Measurements from ENCODE around the gene MEA1.

DNA sequence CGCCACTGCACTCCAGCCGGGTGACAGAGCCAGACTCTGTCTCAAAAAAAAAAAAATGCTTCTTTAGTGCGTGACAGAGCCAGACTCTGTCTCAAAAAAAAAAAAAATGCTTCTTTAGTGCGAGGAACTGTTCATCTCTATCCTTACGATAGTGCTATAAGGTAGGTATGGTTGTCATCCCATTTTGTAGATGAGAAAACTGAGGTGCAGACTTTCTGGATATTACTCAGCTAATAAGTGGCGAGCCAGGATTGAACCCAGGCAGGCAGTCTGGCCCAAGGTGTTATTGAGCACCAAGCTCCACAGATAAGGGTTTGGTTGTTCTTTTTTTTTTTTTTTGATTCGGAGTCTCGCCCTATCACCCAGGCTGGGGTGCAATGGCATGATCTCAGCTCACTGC, 11.9 kb downstream of the MEA1 start:
- TF ChIP-seq, protein P1, sequence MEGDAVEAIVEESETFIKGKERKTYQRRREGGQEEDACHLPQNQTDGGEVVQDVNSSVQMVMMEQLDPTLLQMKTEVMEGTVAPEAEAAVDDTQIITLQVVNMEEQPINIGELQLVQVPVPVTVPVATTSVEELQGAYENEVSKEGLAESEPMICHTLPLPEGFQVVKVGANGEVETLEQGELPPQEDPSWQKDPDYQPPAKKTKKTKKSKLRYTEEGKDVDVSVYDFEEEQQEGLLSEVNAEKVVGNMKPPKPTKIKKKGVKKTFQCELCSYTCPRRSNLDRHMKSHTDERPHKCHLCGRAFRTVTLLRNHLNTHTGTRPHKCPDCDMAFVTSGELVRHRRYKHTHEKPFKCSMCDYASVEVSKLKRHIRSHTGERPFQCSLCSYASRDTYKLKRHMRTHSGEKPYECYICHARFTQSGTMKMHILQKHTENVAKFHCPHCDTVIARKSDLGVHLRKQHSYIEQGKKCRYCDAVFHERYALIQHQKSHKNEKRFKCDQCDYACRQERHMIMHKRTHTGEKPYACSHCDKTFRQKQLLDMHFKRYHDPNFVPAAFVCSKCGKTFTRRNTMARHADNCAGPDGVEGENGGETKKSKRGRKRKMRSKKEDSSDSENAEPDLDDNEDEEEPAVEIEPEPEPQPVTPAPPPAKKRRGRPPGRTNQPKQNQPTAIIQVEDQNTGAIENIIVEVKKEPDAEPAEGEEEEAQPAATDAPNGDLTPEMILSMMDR (IDR thresholded peaks at IDR 0.05; ENCODE audit: insufficient read depth, low read depth, low read length), result no peak
- no peak for TF ChIP-seq EZH2 (IDR thresholded peaks at IDR 0.05; ENCODE audit: insufficient read depth, low read length)

All from astrocyte (in vitro differentiated cells and primary cell).